Gastroesophageal sphincter (tissue), 4 donors: ENCODE data around the gene TBCD. TPM values are rescaled to one million over a fixed set of nuclear protein-coding genes. Genes with fewer than 3 reads are reported as not detected.

ENCODE experiments used
- ATAC-seq: fragments of 150-250 bp; one replicate; pipeline ENCODE4 v1.9.1; 2016; ENCODE audit warnings: mild to moderate bottlenecking, moderate library complexity
- H3K27ac ChIP-seq, 4 donors: fragments of 200-600 bp; sonication (generic) in 3 of 4; 1 replicate in 3 of 4; 2 replicates in 1 of 4; pipeline ENCODE4 v1.5.1; 2016 to 2019
- H3K27me3 ChIP-seq: fragments of 200-600 bp; sonication (generic); one replicate; pipeline ENCODE4 v1.5.1; 2019
- H3K36me3 ChIP-seq, 2 donors: fragments of 200-600 bp; sonication (generic); one replicate each; pipeline ENCODE4 v1.5.1; 2019; ENCODE audit warnings: control low read depth in 1 of 2
- H3K4me1 ChIP-seq, 3 donors: fragments of 200-600 bp; sonication (generic); 1 replicate in 2 of 3; 2 replicates in 1 of 3; pipeline ENCODE4 v1.5.1; 2016 to 2019; ENCODE audit warnings: control low read depth in 2 of 3
- H3K4me3 ChIP-seq, 2 donors: fragments of 200-600 bp; sonication (generic); one replicate each; pipeline ENCODE4 v1.5.1; 2019; ENCODE audit warnings: mild to moderate bottlenecking in 1 of 2, moderate library complexity in 1 of 2
- H3K9me3 ChIP-seq, 3 donors: fragments of 200-600 bp; sonication (generic); one replicate each; pipeline ENCODE4 v1.5.1; 2017 to 2019; ENCODE audit warnings: control low read depth in 2 of 3
- EP300 ChIP-seq: sonication (generic); formaldehyde crosslinking; IDR thresholded peaks from one replicate; pipeline ENCODE4 v1.6.1; 2017; ENCODE audit warnings: antibody characterized with exemption, mild to moderate bottlenecking
- POLR2A ChIP-seq, 2 donors: fragments of 450-650 bp; IDR thresholded peaks; one replicate each; pipeline ENCODE4 v1.6.1; 2017; ENCODE audit warnings: antibody characterized with exemption in 2 of 2, mild to moderate bottlenecking in 2 of 2, moderate library complexity in 1 of 2
- POLR2AphosphoS5 ChIP-seq: sonication (generic); formaldehyde crosslinking; IDR thresholded peaks from one replicate; pipeline ENCODE4 v1.6.1; 2017; ENCODE audit warnings: antibody characterized with exemption
- WGBS, 2 donors: methylation state at CpG; one replicate each; pipeline ENCODE4 v1.1.5; 2018; ENCODE audit warnings: low coverage in 1 of 2; 5-methylcytosine and 5-hydroxymethylcytosine counted together
- total RNA-seq, 4 donors: library from RNA; depleted of rRNA; stranded (reverse); fragments of >200 nt; gene quantifications; one replicate each; pipeline ENCODE4 v1.1.0, GENCODE V29; 2016
- TF ChIP-seq, protein P1 (sequence below), 4 experiments: fragments of 200-600 bp in 2 of 4; fragments of 450-650 bp in 2 of 4; sonication (generic) in 1 of 4; IDR thresholded peaks; one replicate each; pipeline ENCODE4 v1.5.1; 2017 to 2019; ENCODE audit warnings: antibody characterized with exemption in 4 of 4, mild to moderate bottlenecking in 2 of 4, moderate library complexity in 2 of 4

The TBCD gene
- total RNA-seq, 4 donors from 2014 or later, result 32.0 to 57.8 (median 47.0) TPM

GRCh38 chr17:82977606-82978005, 225.7 kb downstream of the TBCD start:
- no peak for TF ChIP-seq EP300
- no peak for TF ChIP-seq POLR2A (IDR thresholded peaks at IDR 0.05)
- no peak for TF ChIP-seq POLR2AphosphoS5
- TF ChIP-seq, protein P1, sequence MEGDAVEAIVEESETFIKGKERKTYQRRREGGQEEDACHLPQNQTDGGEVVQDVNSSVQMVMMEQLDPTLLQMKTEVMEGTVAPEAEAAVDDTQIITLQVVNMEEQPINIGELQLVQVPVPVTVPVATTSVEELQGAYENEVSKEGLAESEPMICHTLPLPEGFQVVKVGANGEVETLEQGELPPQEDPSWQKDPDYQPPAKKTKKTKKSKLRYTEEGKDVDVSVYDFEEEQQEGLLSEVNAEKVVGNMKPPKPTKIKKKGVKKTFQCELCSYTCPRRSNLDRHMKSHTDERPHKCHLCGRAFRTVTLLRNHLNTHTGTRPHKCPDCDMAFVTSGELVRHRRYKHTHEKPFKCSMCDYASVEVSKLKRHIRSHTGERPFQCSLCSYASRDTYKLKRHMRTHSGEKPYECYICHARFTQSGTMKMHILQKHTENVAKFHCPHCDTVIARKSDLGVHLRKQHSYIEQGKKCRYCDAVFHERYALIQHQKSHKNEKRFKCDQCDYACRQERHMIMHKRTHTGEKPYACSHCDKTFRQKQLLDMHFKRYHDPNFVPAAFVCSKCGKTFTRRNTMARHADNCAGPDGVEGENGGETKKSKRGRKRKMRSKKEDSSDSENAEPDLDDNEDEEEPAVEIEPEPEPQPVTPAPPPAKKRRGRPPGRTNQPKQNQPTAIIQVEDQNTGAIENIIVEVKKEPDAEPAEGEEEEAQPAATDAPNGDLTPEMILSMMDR (IDR thresholded peaks at IDR 0.05), result no peak
- no peak overlapping the region for H3K4me3 ChIP-seq
- no peaks in the 10 kb centered on the region for H3K9me3 ChIP-seq
- H3K27me3 ChIP-seq, result no peaks in the 10 kb centered on the region
- 91 to 94% methylated on average over 13 to 15 of the region's 20 CpGs for WGBS, 2 donors
- H3K4me1 ChIP-seq, result no peaks in the 10 kb centered on the region
- H3K27ac ChIP-seq, result no peak overlapping the region
- no peak for ATAC-seq
- no peaks in the 10 kb centered on the region for H3K36me3 ChIP-seq

- WGBS, 2 donors, result 73 to 88% methylated on average over 2 to 3 of the region's 3 CpGs
- Histone ChIP-seq H3K4me1 (no peaks in the 10 kb centered on the region), H3K27ac (no peak overlapping the region), H3K27me3 (no peaks in the 10 kb centered on the region), H3K9me3 (no peaks in the 10 kb centered on the region), H3K36me3 (no peaks in the 10 kb centered on the region), H3K4me3 (no peak overlapping the region)
- TF ChIP-seq POLR2AphosphoS5 (no peak), EP300 (no peak), POLR2A (IDR thresholded peaks at IDR 0.05) (no peak)
- TF ChIP-seq, protein P1 (IDR thresholded peaks at IDR 0.05), result no peak
- ATAC-seq, result no peak
Measured at GRCh38 chr17:82978765-82979349, 227.0 kb downstream of the TBCD start.

GRCh38 chr17:82979718-82980117, 227.9 kb downstream of the TBCD start:
- H3K27ac ChIP-seq, result no peak overlapping the region
- H3K36me3 ChIP-seq, result no peaks in the 10 kb centered on the region
- H3K4me1 ChIP-seq, result no peaks in the 10 kb centered on the region
- TF ChIP-seq EP300, result no peak
- no peak for TF ChIP-seq POLR2A (IDR thresholded peaks at IDR 0.05)
- TF ChIP-seq, protein P1 (IDR thresholded peaks at IDR 0.05), result no peak
- no peaks in the 10 kb centered on the region for H3K27me3 ChIP-seq
- ATAC-seq, result no peak
- H3K9me3 ChIP-seq, result no peaks in the 10 kb centered on the region
- WGBS, 2 donors, result 100% methylated on average over 1 of the region's 1 CpG
- no peak overlapping the region for H3K4me3 ChIP-seq

DNA sequence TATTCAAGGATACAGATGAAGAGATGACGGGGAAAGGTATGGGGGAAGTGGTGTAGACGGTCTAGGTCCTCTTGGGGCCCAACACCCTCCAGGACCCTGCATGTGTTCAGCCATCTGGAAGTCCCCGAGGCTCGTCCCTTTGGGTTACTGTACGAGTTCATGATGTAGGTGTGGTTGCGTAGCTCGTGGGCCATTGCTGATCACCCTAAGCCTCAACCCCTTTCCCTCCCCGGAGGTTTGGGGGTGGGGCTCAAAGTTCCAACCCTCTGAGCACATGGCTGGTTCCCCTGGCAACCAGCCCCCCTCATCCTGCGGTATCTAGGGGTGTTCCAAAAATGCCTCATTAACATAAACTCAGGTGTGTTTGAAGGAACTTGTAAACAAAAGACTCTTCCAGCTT, 228.8 kb downstream of the TBCD start:
- ATAC-seq, result no peak
- TF ChIP-seq POLR2A (IDR thresholded peaks at IDR 0.05), result no peak
- TF ChIP-seq, protein P1 (IDR thresholded peaks at IDR 0.05), result no peak
- TF ChIP-seq EP300, result no peak
- TF ChIP-seq POLR2AphosphoS5, result no peak
- Histone ChIP-seq H3K27ac (no peak overlapping the region), H3K36me3 (no peaks in the 10 kb centered on the region), H3K4me3 (no peak overlapping the region), H3K9me3 (no peaks in the 10 kb centered on the region), H3K27me3 (no peaks in the 10 kb centered on the region), H3K4me1 (no peaks in the 10 kb centered on the region)
- WGBS, 2 donors, result 77 to 87% methylated on average over 5 to 8 of the region's 9 CpGs

- Histone ChIP-seq H3K27me3 (no peaks in the 10 kb centered on the region), H3K4me3 (no peak overlapping the region), H3K4me1 (peaks cover 0 to 5% (median 0%) of the 10 kb centered on the region in 3 donors), H3K9me3 (no peaks in the 10 kb centered on the region), H3K27ac (no peak overlapping the region), H3K36me3 (no peaks in the 10 kb centered on the region)
- no peak for ATAC-seq
- WGBS, 2 donors, result 86 to 90% methylated on average over 6 to 15 of the region's 15 CpGs
- TF ChIP-seq, protein P1 (IDR thresholded peaks at IDR 0.05), result no peak
- no peak for TF ChIP-seq POLR2A (IDR thresholded peaks at IDR 0.05)
- TF ChIP-seq POLR2AphosphoS5, result no peak
- no peak for TF ChIP-seq EP300
Measured at GRCh38 chr17:82981141-82981730, 229.4 kb downstream of the TBCD start.
